Left forelimb (tissue), 1 donor: ENCODE measurements around the gene RYR3.
"Not testable (repeated sequence)": the region's sequence is repeated elsewhere in the genome, so short reads cannot be mapped to it uniquely, and the experiment has no call there.

Experiments
- DNase-seq: peaks from one replicate; pipeline ENCODE4 v3.0.0-alpha.2; 2018; ENCODE audit warnings: low spot score

Gene RYR3

DNA sequence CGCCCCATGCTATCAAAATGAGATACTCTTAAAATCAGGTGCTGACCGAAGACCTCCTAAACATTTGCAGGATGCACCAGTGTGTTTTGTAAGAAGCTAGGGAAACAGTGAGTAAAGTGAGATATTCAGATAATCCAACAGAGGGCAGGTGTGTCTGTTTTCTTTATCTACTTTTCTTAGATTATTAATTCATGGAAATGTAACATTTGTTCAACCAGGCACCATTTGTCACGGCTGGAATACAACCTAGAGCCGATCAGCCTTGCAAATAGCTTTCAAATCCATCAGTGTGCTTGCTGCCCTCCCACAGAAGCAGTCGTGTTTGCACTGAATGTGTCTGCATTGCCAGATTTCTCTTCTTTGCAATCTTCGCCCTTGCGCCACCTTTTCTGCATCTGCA is 455.6 kb downstream of the RYR3 start:
- no peak for DNase-seq

DNA sequence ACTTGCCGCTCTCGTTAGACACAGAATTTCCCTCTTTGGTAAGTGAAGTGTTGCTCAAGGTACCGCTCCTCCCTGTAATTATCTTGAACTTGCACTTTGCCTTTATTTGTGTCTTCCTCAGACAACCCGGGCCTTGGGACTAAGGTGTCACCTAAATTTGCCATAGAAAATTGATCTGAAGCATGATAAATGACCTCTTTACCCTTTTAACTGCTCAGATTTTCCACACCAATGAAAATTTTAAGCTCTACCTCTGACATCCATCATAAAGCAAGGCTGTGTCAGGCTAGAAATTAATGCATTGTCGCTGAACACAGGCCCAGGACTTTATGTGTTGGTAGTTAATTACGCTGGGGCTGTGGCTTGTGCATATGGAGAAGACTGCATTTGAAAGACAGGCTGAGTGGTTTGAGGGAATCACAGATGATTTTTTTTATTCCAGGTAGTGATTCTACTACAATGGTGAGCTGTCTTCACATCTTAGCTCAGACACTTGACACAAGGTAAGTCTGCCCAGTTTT is 458.0 kb downstream of the RYR3 start:
- DNase-seq: no peak

DNA sequence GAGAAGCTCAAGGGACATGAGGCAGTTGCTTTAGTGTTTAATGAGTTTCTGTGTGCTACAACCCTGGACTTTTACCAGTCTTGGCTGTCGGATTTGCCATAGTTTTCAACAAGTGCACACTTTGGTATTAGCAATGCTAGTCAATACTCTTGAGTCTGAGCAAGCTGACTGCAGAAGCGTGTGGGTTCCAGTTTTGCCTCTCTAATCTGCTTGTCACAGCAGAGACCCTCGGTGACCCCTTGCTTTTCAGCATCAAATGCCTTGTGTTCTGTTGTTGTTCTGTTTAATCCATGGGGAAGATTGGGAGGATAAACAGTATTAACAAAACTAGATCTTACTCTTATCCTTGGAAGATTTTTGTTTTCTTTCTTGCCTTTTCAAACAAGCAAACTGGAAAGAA is 463.2 kb downstream of the RYR3 start:
- no peak for DNase-seq

DNA sequence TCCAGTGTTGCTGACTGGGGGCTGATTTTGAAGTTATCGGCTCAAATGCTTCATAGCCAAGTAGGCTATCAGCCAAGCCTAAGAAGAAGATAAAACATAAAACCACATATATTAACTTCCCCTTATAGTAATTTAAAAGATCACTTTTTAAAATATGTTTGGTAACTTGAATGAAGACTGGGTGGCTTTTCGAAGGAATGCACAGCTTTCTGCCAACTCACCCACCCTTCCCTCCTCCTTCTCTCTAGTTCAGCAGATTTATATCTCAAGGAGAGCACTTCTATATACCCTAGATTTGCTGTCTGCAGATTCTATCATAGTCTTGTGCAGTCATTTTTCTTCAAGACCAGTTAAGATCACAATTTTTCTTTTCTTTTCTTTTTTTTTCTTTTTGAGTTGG is 468.1 kb downstream of the RYR3 start:
- no peak for DNase-seq

DNA sequence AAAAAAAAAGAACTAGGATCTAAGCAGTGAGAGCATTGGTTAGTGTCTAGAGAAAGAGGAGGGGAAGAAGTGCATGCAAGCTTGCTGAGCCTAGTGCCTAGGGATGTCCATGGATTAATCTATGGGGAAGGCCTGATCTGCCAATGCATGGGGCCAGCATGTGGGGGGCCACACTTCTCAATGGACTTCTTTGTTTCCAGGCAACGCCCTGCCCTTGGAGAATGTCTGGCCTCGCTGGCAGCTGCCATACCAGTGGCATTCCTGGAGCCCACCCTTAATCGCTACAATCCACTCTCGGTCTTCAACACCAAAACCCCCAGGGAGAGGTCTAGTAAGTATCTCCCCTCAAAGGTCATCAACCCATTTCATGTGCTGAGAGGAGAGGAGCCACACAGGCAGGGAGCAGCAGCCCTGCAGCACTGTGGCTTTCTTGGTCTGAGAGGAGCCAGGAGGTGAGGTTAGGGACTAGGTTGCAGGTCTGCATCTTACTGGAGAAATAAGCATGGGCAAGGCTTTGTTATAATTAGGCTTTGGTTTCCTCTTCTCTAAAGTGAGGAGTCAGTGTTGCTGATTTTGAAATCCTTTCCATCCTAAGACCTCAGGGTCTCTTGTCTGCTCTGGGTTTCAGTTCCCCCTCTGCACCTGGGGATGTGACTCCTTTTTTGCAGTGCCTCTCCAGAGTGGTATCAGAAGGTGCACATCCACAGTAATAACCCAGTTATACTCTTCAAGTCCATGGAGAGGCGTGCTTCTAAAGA is 469.4 kb downstream of the RYR3 start:
- no peak for DNase-seq

DNA sequence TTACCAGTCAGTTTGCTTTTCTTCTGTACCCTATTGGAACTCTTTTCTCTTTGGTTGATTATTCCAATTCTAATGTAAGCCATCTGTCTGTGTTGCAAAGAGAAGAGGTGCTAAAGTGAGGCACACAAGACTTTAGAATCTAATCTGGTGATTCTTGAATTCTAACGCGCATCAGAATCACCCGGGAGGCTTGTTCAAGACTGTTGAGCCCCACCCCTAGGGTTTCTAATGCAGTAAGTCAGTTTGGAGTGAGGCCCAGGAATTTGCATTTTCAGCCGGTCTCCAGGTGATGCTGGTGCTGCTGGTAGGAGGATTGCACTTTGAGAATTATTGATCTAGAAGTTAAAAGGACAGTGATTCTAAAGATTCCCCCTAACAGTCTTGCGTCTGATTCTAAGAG is 472.2 kb downstream of the RYR3 start:
- DNase-seq: no peak

DNA sequence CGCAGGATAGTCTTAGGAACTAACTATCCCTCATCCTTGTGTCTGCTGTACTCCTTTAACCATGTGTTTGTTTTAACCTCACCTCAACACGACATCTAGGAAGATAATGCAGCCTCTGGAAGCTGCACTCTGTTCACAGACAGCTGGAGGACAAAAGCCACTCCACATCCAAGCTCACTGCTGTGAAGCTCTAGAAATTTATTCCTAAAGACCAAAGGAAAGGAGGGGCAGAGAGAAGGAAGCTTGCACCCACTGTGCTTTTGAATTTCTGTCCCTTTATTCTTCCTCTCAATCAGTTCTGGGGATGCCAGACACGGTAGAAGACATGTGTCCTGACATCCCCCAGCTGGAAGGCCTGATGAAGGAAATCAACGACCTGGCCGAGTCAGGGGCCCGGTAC is 474.6 kb downstream of the RYR3 start:
- DNase-seq: no peak

DNA sequence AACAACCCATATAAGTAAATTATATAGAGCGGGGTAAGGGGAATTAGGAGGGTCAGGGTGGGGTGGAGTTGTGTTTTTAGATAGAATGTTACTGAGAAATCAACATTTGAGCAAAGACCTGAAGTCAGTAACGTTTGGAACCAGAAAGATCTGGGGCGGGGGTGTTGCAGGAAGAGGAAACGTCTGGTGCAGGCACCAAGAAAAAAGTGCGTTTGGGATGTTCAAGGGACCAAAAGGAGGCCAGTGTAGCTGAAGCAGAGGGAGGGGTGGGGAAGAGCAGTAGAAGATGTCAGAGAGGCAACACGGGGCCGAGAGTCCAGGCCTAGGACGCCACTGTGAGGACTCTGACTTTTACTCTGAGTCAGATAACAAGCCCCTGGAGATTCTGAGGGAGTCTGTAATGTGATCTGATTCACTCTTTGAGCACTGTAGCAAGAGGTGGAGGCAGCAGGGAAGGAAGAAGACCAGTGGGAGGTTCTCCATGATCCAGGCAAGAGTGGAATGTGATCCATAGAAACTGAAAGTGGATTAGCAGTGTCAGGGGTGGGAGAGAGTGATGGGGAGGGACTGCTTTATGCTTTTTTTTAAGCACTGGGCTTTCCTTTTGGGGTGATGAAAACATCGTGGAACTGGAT is 478.3 kb downstream of the RYR3 start:
- DNase-seq: no peak

DNA sequence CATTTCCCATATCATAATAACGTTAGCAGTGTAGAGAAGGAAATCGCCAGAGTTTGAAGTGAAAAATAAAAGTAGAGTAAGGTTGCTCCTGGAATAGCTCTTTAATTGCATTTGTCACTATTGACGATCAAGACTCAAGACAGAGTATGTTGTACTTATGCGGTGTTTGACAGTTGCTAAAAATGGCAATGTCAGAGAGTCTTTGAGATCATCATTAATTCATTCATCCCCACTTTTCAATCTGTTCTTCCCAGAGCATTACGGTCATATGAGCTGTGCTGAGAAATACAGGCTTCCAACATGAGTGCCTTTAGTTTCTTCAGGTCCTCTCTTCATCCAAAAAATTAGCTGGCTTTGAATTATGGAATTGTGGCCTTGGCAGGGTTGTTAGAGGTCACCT is 483.7 kb downstream of the RYR3 start:
- DNase-seq: no peak

DNA sequence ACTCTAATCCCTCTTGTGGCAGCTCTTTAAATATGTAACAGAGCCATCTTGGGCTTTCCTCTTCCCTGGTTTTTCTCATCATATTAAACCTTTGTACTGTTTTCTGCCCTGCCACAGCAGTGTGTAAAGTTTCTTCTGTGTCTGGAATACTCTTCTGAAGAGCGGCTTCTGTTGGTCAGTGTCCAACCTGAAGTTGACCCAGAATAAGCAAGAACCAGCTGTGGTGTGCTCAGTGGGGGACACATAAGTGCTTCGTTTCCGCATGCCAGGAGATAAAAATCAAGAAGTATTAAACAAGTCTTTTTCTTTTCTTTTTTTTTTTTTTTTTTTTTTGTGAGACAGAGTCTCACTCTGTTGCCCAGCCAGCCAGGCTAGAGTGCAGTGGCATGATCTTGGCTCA is 484.3 kb downstream of the RYR3 start:
- DNase-seq: no peak

DNA sequence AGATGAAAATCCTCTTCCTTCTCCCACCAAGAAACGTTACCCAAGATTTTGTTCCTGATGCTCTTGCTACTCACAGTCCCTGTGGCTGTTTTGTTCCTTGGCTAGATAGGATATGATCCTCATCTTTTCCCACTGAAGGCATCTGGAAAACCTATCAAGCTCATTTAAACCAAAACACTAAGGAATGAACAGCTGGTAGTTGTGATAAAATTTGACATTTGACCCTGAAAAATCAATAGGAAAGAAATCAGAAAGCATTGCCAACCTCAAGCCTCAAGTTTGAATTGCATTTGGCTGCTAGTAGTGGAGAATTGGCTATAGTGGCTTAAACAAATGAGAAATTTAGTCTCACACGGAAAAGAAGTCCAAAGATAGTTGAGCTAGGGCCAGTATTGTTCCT is 486.9 kb downstream of the RYR3 start:
- DNase-seq: no peak

DNA sequence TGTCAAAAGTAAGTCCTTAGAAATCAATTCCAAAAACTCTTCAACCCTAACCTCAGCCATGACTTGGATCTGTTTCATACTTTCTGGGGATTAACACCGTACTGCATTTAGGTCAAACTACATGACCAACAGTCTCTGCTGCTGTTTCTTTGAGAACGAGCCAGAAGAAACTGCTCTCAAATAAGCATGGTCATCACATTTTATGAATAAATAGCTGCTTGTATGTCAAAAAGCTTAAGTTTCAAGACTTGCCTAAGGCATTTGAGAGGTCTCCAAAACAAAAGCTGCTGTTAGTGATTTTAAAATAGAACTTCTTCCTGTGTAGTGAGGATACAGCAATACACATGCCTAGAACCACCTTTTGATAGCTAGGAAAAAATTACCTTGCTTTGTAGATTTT is 491.2 kb downstream of the RYR3 start:
- DNase-seq: no peak

DNA sequence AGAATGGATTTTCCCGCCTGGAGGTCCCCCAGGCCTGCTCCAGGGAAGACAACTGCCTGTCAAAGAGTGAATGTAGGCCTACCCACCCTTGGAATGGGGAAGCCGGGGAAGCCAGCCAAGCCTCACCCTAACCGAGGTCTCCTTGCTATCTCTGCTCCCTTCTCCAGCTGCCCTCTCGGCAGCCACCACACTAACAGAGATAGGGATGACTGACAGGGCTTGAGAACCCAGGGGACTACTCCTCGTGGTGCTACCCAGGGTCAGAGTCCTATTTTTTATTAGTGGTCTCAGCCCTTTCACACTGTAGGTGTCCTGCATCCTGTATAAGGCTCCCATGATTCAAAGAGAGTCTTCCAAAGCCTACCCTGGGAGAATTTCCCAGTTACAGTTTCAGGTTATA is 496.9 kb downstream of the RYR3 start:
- no peak for DNase-seq

DNA sequence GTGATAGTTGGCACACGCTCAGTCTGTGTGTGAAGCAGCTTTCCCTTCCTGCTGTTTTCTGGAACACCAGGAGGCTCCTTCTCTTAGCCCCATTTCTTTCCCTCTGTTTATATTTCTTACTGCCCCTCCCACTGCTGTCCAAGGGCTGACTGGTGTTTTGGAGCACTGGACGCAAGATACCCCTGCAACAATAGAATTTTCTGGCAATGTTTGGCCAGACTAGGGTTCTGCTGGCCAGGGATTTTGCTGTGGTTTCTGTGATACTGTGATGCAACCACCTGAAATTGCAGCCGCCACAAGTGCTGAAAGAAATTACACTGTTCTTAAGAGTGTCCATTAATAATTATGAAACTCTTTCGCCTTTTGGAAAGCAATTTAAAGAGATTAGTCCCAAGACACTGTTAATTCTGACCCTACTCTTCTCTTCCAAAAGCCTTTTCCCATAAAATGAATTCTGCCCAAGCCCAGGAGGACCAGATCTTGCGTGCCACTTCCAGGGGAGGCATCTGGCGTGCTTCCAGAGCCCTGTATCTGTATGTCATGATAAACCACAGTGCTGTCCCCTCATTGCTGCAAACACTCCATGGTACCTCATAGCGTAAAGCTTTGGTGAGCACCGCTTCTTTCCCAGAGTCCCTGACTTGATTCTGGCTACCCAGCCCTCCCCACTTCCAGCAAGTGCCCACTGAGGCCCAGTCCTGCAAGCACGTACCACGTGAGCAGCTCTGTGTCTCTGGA is 498.1 kb downstream of the RYR3 start:
- DNase-seq: no peak

DNA sequence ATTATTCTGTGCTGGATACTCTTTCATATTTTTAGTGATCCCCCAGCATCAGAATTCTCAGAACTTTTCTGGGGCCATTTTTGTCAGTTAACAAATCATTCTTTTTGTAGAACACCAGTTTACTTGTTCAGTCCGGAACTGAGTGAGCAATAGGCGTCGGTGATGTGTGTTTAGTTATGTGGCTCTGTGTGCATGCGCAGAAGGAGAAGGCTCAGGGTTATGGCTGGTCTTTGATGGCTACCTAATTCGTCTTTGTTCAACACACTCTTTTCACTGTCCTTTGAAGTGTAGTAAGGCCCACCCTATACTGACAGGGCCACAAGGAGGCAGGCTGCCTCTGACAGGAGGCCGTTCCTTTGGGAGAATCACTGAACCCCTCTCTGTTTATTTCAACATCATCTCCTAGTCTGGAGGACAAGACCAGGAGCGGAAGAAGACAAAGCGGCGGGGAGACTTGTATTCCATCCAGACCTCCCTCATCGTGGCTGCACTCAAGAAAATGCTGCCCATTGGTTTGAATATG is 499.4 kb downstream of the RYR3 start:
- no peak for DNase-seq

DNA sequence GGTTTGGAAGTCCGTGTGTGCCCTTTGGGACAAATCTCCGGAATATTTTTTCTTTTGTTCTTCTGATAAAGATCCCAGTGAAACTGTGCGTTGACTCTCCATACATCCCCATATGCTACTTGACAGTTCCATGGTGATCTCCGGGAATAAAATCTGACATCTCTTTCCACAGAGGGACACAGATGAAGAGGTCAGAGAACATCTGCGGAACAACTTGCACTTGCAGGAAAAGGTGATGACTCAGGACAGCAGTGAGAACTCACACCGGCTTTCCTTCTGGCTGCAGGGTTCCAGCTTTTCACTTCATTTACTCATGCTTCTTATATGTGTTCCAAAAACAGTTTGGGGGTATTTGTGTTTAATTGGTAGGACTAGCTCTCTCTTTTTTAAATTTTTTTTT is 500.0 kb downstream of the RYR3 start:
- DNase-seq: no peak

DNA sequence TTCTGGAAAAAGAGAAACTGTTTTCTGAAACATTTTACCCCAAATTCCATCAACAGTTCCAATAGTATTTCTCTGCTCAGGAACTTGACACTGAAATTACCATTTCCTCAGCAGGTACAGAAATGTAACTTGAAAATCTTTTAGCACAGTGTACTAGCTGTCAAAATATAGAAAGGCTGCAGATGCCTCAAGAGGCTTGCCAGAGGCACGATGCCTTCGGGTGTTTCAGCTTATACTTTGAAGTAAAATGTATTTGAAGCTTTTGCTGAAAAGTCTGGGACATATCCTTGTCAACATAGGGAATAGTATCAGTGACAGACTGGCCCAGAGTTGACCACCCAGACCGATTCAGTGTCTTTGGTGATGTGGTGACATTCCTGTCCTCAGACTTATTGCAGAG is 503.1 kb downstream of the RYR3 start:
- no peak for DNase-seq

DNA sequence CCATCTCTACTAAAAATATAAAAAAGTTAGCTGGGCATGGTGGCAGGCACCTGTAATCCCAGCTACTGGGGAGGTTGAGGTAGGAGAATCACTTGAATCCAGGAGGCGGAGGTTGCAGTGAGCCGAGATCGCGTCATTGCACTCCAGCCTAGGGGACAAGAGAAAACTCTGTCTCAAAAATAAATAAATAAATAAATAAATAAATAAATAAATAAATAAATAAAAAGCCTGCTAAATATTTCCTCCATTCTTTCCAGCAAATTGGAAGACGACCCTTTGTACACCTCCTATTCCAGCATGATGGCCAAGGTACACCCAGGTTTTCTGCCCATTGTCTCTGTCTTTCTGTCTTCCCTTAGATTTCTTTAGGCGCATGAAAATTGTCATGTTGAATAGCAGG is 508.7 kb downstream of the RYR3 start:
- not testable (repeated sequence) for DNase-seq

DNA sequence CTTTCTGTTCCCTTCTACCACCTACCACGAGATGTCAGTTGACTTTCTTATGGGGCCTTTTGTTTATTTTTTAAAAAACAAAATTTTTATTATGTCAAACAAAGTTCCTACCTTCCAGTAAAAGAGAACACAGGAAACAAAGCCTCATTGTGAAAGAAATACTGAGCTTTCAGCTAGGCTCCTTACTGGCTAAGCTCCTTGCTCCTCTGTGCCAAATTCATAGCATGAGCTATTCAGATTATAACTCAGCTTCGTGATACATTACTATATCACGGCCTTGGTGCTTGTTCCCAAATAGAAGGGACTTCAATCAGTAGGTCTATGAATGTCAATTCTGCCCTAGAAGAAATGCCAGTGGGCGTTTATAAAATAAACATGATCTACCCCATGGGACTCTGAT is 511.7 kb downstream of the RYR3 start:
- DNase-seq: no peak

DNA sequence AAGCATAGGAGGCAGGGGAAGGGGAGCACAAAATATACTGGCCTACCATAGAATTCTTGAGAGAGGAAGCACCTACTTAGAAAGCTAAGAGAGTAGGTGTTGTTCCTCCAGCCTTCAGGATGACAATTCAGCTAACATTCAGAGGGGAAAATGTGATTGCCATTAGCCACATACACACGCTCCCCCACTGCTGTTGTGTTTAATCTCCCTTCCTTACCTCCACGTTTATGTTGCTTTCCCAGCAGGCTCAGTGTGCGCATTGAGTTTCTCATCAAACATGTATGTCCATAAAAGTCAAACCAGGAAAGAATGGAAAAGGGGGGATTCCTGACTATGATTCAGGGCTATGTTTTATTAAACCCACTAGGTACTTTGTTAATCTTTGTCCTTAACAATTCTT is 512.4 kb downstream of the RYR3 start:
- DNase-seq: no peak

DNA sequence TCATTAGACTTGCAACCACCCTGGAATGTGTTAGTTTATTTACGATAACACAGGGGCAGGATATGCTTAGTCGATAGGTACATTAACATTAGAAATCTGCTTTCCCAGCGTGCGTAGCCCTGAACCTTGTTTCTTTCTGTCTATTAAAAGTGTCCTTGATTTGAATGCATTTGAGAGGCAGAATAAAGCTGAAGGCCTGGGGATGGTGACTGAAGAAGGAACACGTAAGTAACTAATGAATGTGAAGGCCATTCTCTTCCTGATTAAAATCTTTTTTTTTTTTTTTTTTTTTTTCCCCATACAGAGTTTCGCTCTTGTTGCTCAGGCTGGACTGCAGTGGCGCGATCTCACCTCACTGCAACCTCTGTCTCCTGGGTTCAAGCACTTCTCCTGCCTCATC is 514.7 kb downstream of the RYR3 start:
- DNase-seq: no peak

DNA sequence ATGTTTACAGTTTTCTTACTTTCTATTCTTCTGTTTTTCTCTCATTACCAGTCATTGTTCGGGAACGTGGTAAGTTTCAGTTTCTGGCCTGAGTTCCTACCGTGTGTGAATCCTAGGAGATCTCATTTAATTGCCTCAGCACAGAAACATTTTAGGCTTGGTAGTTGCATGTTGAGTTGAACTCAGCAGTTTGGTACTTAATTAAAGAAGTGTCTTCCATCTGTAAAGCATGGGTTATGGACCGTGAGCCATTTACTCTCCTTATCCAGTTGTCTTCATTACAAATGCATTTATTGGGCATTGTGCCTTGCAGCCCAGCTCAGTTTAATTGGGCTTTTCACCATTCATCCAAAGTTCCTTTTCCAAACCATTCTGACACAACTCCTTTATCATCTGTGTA is 515.4 kb downstream of the RYR3 start:
- DNase-seq: no peak

DNA sequence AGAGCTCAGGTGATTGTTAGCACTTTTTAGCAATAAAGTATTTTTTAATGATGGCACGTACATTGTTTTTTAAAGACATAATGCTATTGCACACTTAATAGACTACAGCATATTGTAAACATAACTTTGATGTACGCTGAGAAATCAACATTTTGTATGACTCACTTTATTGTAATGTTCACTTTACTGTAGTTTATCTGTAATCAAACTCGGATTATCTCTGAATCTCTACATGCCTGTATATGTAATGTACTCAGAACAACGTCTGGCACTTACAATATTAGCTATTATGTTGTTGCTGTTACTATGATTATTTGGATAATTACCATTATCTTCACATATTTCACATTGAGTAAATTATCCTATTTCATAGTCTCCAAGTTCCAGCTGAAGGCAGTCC is 519.6 kb downstream of the RYR3 start:
- DNase-seq: no peak
